ENCODE data around the gene MACROD2. TPM values are rescaled to one million over a fixed set of nuclear protein-coding genes. Genes with fewer than 3 reads are reported as not detected.
A peak's percentile ranks its signal among the peaks of the same experiment; 100 is the strongest.

The MACROD2 gene
- total RNA-seq, 1 donor from 2014 or later = 1.6 TPM

- Histone ChIP-seq H3K4me3 (ENCODE audit: low read depth, low read length) (no peak overlapping the region), H3K27me3 (ENCODE audit: control insufficient read depth, insufficient read depth, low read length) (no peaks in the 10 kb centered on the region), H3K36me3 (ENCODE audit: control insufficient read depth, insufficient read depth, low read length) (no peaks in the 10 kb centered on the region)
- TF ChIP-seq CTCF (IDR thresholded peaks at IDR 0.05; ENCODE audit: insufficient read depth, low read length, severe bottlenecking) = peak; percentile 52
- FAIRE-seq (no peak), DNase-seq (ENCODE audit: low read depth) (peak; percentile 37)
Measured at GRCh38 chr20:14948416-14948815, 953.1 kb downstream of the MACROD2 start.

- TF ChIP-seq CTCF (IDR thresholded peaks at IDR 0.05; ENCODE audit: insufficient read depth, low read length, severe bottlenecking) = no peak
- no peak for FAIRE-seq
Measured at GRCh38 chr20:14950633-14951032, 955.3 kb downstream of the MACROD2 start.

DNA sequence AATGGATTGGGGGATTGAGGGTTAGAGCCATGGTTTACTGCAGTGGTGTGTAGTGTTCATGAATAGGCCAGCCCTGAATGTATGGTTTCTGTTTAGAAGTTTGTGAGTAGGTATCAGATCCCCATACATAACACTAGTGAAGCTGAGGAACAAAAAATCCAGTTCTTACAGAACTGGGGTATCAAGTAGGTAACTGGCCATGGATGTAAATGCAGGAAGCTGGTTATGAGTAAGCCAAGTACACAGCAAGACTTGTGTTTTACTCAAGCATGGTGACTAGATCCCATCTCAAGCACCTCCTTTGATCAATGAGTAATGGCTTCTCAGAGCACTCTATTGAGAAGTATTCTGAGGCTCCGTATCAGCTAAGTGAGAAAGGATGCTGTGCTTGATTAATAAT is 955.8 kb downstream of the MACROD2 start:
- Histone ChIP-seq H3K4me3 (ENCODE audit: low read depth, low read length) (no peak overlapping the region), H3K27me3 (ENCODE audit: control insufficient read depth, insufficient read depth, low read length) (no peaks in the 10 kb centered on the region), H3K36me3 (ENCODE audit: control insufficient read depth, insufficient read depth, low read length) (no peaks in the 10 kb centered on the region)
- peak; percentile 85 for DNase-seq (ENCODE audit: low read depth)
- no peak for FAIRE-seq
- TF ChIP-seq CTCF (IDR thresholded peaks at IDR 0.05; ENCODE audit: insufficient read depth, low read length, severe bottlenecking) = no peak

More at GRCh38 chr20:14950633-14951032, 955.3 kb downstream of the MACROD2 start:
- DNase-seq (ENCODE audit: low read depth) = no peak
- Histone ChIP-seq H3K36me3 (ENCODE audit: control insufficient read depth, insufficient read depth, low read length) (no peaks in the 10 kb centered on the region), H3K4me3 (ENCODE audit: low read depth, low read length) (no peak overlapping the region), H3K27me3 (ENCODE audit: control insufficient read depth, insufficient read depth, low read length) (no peaks in the 10 kb centered on the region)

GRCh38 chr20:14951707-14952418 is 956.5 kb downstream of the MACROD2 start:
- H3K36me3 ChIP-seq (ENCODE audit: control insufficient read depth, insufficient read depth, low read length) = no peaks in the 10 kb centered on the region
- H3K4me3 ChIP-seq (ENCODE audit: low read depth, low read length) = no peak overlapping the region
- H3K27me3 ChIP-seq (ENCODE audit: control insufficient read depth, insufficient read depth, low read length) = no peaks in the 10 kb centered on the region
- FAIRE-seq = no peak
- DNase-seq (ENCODE audit: low read depth) = peak; percentile 69
- no peak for TF ChIP-seq CTCF (IDR thresholded peaks at IDR 0.05; ENCODE audit: insufficient read depth, low read length, severe bottlenecking)

DNA sequence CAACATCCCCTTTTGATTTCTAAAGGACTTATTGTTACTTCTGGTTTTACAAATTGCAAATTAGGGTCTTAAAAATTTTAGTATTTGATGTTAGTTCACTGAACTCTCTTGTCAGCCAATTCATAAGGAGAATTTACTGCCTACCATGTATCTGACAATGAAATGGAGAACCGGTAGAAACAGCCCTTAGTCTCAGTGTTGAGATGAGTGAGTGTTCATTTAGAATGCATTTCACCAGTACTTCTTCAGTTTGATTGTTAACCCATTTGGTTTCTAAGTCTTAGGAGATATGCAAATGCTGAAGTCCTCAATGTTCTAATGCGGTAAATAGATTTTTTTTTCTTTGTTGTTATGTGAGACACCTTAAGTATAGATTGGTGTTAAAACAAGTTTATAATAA is 958.4 kb downstream of the MACROD2 start:
- Histone ChIP-seq H3K4me3 (ENCODE audit: low read depth, low read length) (no peak overlapping the region), H3K27me3 (ENCODE audit: control insufficient read depth, insufficient read depth, low read length) (no peaks in the 10 kb centered on the region), H3K36me3 (ENCODE audit: control insufficient read depth, insufficient read depth, low read length) (no peaks in the 10 kb centered on the region)
- FAIRE-seq = no peak
- DNase-seq (ENCODE audit: low read depth) = no peak
- TF ChIP-seq CTCF (IDR thresholded peaks at IDR 0.05; ENCODE audit: insufficient read depth, low read length, severe bottlenecking) = no peak

DNA sequence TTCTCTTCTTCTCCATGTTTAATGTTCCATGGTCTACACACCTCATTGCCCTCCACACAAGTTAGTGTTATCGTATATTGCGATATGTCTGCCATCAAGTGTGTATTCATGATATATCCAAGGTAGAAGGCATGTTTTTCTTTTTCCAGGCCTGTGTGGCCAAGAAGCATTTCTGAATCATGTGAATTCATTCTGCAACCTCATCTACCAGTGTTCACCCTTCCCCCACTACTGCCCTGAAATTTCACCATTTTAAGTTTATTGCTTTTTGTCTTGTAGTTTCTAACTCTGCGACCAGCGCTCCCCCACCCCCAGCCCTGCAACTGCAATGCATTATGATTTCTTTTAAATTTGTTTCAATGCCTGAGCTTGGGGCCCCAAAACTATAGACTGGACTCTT is 960.1 kb downstream of the MACROD2 start:
- H3K27me3 ChIP-seq (ENCODE audit: control insufficient read depth, insufficient read depth, low read length) = no peaks in the 10 kb centered on the region
- H3K36me3 ChIP-seq (ENCODE audit: control insufficient read depth, insufficient read depth, low read length) = no peaks in the 10 kb centered on the region
- FAIRE-seq (no peak), DNase-seq (ENCODE audit: low read depth) (no peak)
- no peak overlapping the region for H3K4me3 ChIP-seq (ENCODE audit: low read depth, low read length)
- no peak for TF ChIP-seq CTCF (IDR thresholded peaks at IDR 0.05; ENCODE audit: insufficient read depth, low read length, severe bottlenecking)

Measured in bronchial epithelial cell (primary cell).